ENCODE data around the gene FLNC. TPM values are rescaled to one million over a fixed set of nuclear protein-coding genes. Genes with fewer than 3 reads are reported as not detected.

Gene FLNC
- total and polyA plus RNA-seq, 8 donors = 14.3 to 34.7 (median 23.6) TPM

- Histone ChIP-seq H3K9me3 (no peaks in the 10 kb centered on the region), H3K27me3 (no peaks in the 10 kb centered on the region), H3K36me3 (no peaks in the 10 kb centered on the region), H3K27ac (no peak overlapping the region), H3K4me1 (no peaks in the 10 kb centered on the region), H3K4me3 (no peak overlapping the region)
- no peak for TF ChIP-seq CTCF (IDR thresholded peaks at IDR 0.05)
- ATAC-seq (no peak), DNase-seq (peak in 1 of 4 donors; percentile 60)
- intact Hi-C loops (cut with DNase I) = no loop called here
Observed at GRCh38 chr7:128844777-128845311, 14.6 kb downstream of the FLNC start.

GRCh38 chr7:128845475-128845874 is 15.3 kb downstream of the FLNC start:
- Histone ChIP-seq H3K27ac (no peak overlapping the region), H3K36me3 (no peaks in the 10 kb centered on the region), H3K27me3 (no peaks in the 10 kb centered on the region), H3K4me3 (no peak overlapping the region), H3K9me3 (no peaks in the 10 kb centered on the region), H3K4me1 (no peaks in the 10 kb centered on the region)
- DNase-seq = peak in 1 of 4 donors; percentile 41
- ATAC-seq = no peak
- intact Hi-C loops (cut with DNase I) = no loop called here
- TF ChIP-seq CTCF (IDR thresholded peaks at IDR 0.05) = no peak

- H3K36me3 ChIP-seq = no peaks in the 10 kb centered on the region
- no peak overlapping the region for H3K4me3 ChIP-seq
- H3K27me3 ChIP-seq = no peaks in the 10 kb centered on the region
- no peak overlapping the region for H3K27ac ChIP-seq
- ATAC-seq = no peak
- DNase-seq = peak in 1 of 4 donors; percentile 70
- intact Hi-C loops (cut with DNase I) = no loop called here
- TF ChIP-seq CTCF (IDR thresholded peaks at IDR 0.05) = no peak
- no peaks in the 10 kb centered on the region for H3K4me1 ChIP-seq
- H3K9me3 ChIP-seq = no peaks in the 10 kb centered on the region
Observed at GRCh38 chr7:128845987-128846386, 15.8 kb downstream of the FLNC start.

GRCh38 chr7:128846781-128847444 is 16.7 kb downstream of the FLNC start:
- H3K27ac ChIP-seq = no peak overlapping the region
- intact Hi-C loops (cut with DNase I) = no loop called here
- H3K4me1 ChIP-seq = no peaks in the 10 kb centered on the region
- ATAC-seq = no peak
- H3K9me3 ChIP-seq = no peaks in the 10 kb centered on the region
- no peaks in the 10 kb centered on the region for H3K27me3 ChIP-seq
- H3K4me3 ChIP-seq = no peak overlapping the region
- no peaks in the 10 kb centered on the region for H3K36me3 ChIP-seq
- no peak for TF ChIP-seq CTCF (IDR thresholded peaks at IDR 0.05)
- DNase-seq = peak in 1 of 4 donors; percentile 76

- ATAC-seq (no peak), DNase-seq (peak in 1 of 4 donors; percentile 68)
- H3K4me3 ChIP-seq = no peak overlapping the region
- no peak for TF ChIP-seq CTCF (IDR thresholded peaks at IDR 0.05)
- intact Hi-C loops (cut with DNase I) = no loop called here
- H3K27me3 ChIP-seq = no peaks in the 10 kb centered on the region
- H3K4me1 ChIP-seq = no peaks in the 10 kb centered on the region
- no peak overlapping the region for H3K27ac ChIP-seq
- H3K36me3 ChIP-seq = no peaks in the 10 kb centered on the region
- no peaks in the 10 kb centered on the region for H3K9me3 ChIP-seq
Observed at GRCh38 chr7:128847721-128848211, 17.6 kb downstream of the FLNC start.
